ENCODE measurements around the gene KCNMA1.

KCNMA1 gene

DNA sequence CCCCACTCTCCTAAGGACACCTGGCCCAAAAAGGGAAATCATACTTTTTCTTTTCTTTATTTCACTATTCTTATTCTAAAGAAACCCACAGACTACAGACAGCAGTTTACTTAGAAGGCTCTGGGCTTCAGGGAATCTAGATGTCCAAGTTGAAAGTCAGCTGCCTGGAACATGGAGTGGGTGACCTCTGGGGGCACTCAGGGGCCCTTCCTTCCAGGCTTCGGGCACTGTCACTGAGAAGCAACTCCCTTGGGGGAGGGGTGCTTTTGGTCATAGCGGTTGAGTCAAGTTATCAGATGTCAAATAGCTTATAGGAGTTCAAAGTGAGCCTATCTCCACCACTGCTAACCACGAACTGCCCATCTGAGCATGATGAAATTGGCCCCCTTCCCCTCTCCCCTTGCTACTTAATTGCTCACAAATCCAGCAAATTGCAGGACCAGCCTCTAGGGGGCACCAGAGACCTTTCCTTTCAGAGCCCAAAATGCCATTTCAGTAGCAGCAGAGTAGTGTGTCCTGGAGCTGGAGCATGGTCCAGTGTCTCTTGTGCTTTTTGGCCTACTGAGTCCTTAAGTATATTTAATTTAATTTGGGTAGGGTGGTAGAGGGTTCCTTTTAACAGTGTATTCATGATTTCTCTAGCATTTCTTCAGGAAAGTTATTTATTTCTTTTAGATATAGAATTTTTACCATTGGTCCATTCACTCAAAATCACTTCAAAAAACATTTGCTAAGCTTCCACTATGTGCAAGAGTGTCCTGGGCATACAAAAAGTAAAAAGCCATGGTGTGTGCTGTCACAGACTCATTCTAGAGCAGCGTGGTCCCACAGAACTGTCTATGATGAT is 463.8 kb downstream of the KCNMA1 start:
- H3K14ac ChIP-seq (ENCODE audit: low read length in 2 of 2) = no peak overlapping the region
- H3K4me3 ChIP-seq (ENCODE audit: insufficient read depth in 1 of 2, low read depth in 1 of 2, low read length in 2 of 2) = no peak overlapping the region
- no peaks in the 10 kb centered on the region for H3K9me3 ChIP-seq (ENCODE audit: control insufficient read depth, low read length)
- no peak overlapping the region for H3K18ac ChIP-seq (ENCODE audit: low read depth in 1 of 2, low read length in 2 of 2)
- no peak overlapping the region for H2BK12ac ChIP-seq (ENCODE audit: low read length in 2 of 2)
- H3K4me2 ChIP-seq (ENCODE audit: low read length, poor library complexity, severe bottlenecking) = no peak overlapping the region
- H2AK5ac ChIP-seq (ENCODE audit: low read length, severe bottlenecking) = no peak overlapping the region
- peaks cover 2% of the 10 kb centered on the region for H3K4me1 ChIP-seq (ENCODE audit: control insufficient read depth, insufficient read depth, low read depth, low read length)
- DNase-seq = peak; percentile 86
- H3K79me1 ChIP-seq (replicated peaks; ENCODE audit: low read length, poor library complexity, severe bottlenecking) = no peaks in the 10 kb centered on the region
- 14% methylated on average over 4 of the region's 4 CpGs for WGBS
- no peak overlapping the region for H2BK5ac ChIP-seq (ENCODE audit: low read depth, low read length, poor library complexity, severe bottlenecking)
- H3K36me3 ChIP-seq (ENCODE audit: control insufficient read depth in 1 of 2, insufficient read depth in 2 of 2, low read depth in 1 of 2, low read length in 2 of 2) = no peaks in the 10 kb centered on the region
- H2BK15ac ChIP-seq (ENCODE audit: low read depth, poor library complexity, severe bottlenecking) = no peak overlapping the region
- H3K23ac ChIP-seq (ENCODE audit: low read length in 2 of 2) = no peak overlapping the region
- no peaks in the 10 kb centered on the region for H3K27me3 ChIP-seq (ENCODE audit: control insufficient read depth in 1 of 2, insufficient read depth in 1 of 2, low read length in 2 of 2)
- H3K4ac ChIP-seq (ENCODE audit: low read depth in 1 of 2, low read length in 2 of 2) = no peak overlapping the region
- no peak overlapping the region for H2AFZ ChIP-seq (ENCODE audit: low read depth, low read length)
- H4K8ac ChIP-seq (ENCODE audit: low read length) = no peak overlapping the region
- peak overlapping the region; percentile 9 for H3K9ac ChIP-seq (ENCODE audit: low read length)
- no peak overlapping the region for H3K27ac ChIP-seq (ENCODE audit: low read length, poor library complexity, severe bottlenecking)
- H2BK120ac ChIP-seq (ENCODE audit: low read depth, low read length) = no peak overlapping the region
- H4K91ac ChIP-seq (ENCODE audit: low read length) = no peak overlapping the region

DNA sequence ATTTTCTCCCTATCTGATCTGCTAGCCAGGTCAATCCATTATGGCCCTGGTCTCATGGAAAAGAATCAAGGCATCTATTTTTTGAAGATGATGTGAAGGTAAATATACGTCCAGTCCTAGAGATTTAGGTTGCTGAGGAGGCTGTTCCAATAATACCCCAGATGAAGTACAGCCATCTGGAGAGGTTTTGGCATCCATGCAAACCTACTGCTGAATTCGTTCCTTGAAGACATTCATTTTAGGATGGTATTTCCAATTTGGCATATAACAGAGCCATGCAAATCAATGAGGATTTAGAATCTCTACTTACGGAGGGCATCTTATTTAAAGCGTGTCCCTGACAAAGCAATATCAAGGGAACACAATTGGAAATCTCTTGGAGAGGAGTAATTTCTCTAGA is 465.5 kb downstream of the KCNMA1 start:
- DNase-seq = no peak
- Histone ChIP-seq H3K36me3 (ENCODE audit: control insufficient read depth in 1 of 2, insufficient read depth in 2 of 2, low read depth in 1 of 2, low read length in 2 of 2) (no peaks in the 10 kb centered on the region), H3K18ac (ENCODE audit: low read depth in 1 of 2, low read length in 2 of 2) (no peak overlapping the region), H3K79me1 (replicated peaks; ENCODE audit: low read length, poor library complexity, severe bottlenecking) (no peaks in the 10 kb centered on the region), H3K23ac (ENCODE audit: low read length in 2 of 2) (no peak overlapping the region), H4K91ac (ENCODE audit: low read length) (no peak overlapping the region), H4K8ac (ENCODE audit: low read length) (no peak overlapping the region), H3K27me3 (ENCODE audit: control insufficient read depth in 1 of 2, insufficient read depth in 1 of 2, low read length in 2 of 2) (no peaks in the 10 kb centered on the region), H3K4me3 (ENCODE audit: insufficient read depth in 1 of 2, low read depth in 1 of 2, low read length in 2 of 2) (no peak overlapping the region), H2BK15ac (ENCODE audit: low read depth, poor library complexity, severe bottlenecking) (no peak overlapping the region), H2BK5ac (ENCODE audit: low read depth, low read length, poor library complexity, severe bottlenecking) (no peak overlapping the region), H3K4me1 (ENCODE audit: control insufficient read depth, insufficient read depth, low read depth, low read length) (peaks cover 2% of the 10 kb centered on the region), H3K27ac (ENCODE audit: low read length, poor library complexity, severe bottlenecking) (no peak overlapping the region), H2BK12ac (ENCODE audit: low read length in 2 of 2) (no peak overlapping the region), H3K14ac (ENCODE audit: low read length in 2 of 2) (no peak overlapping the region), H3K9me3 (ENCODE audit: control insufficient read depth, low read length) (no peaks in the 10 kb centered on the region), H2AFZ (ENCODE audit: low read depth, low read length) (no peak overlapping the region), H3K9ac (ENCODE audit: low read length) (no peak overlapping the region), H3K4me2 (ENCODE audit: low read length, poor library complexity, severe bottlenecking) (no peak overlapping the region), H2BK120ac (ENCODE audit: low read depth, low read length) (no peak overlapping the region), H3K4ac (ENCODE audit: low read depth in 1 of 2, low read length in 2 of 2) (no peak overlapping the region), H2AK5ac (ENCODE audit: low read length, severe bottlenecking) (no peak overlapping the region)
- whole genome bisulfite sequencing = 96% methylated on average over 4 of the region's 4 CpGs

DNA sequence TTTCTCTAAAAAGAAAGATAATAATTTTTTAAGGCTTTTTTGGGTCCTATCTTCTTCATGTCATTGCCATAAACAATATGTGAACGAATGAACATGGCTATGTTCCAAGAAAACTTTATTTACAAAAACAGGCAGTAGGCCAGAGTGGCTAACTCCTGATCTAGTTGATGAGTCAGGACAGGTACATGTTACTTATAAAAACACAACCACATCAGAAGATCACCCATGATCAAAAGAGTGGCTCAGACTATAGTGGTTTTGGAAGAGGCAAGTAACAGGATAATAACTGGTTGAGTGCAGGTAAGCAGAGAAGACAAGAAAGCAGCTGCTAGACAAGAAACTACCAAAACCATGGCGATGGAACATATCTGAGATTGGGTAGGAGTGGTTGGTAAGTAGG is 468.7 kb downstream of the KCNMA1 start:
- H3K79me1 ChIP-seq (replicated peaks; ENCODE audit: low read length, poor library complexity, severe bottlenecking) = no peaks in the 10 kb centered on the region
- WGBS = no CpG with 5 or more reads among the region's 2 CpGs

DNA sequence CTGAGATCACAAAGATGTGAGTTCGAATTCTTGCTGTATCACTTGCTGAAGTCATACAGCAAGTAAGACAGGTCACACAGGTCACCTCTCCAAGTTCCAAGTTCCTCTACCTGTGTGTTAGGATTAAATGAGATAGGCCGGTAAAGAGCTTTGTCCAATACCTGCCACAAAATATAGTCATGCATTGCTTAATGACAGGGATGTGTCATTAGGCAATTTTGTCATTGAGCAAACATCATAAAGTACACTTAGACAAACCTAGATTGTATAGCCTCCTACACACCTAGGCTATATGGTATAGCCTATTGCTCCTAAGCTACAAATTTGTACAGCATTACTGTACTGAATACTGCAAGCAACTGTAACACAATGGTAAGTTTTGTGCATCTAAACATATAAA is 469.4 kb downstream of the KCNMA1 start:
- no peak overlapping the region for H2AK5ac ChIP-seq (ENCODE audit: low read length, severe bottlenecking)
- H2BK15ac ChIP-seq (ENCODE audit: low read depth, poor library complexity, severe bottlenecking) = no peak overlapping the region
- no peak overlapping the region for H3K27ac ChIP-seq (ENCODE audit: low read length, poor library complexity, severe bottlenecking)
- H3K36me3 ChIP-seq (ENCODE audit: control insufficient read depth in 1 of 2, insufficient read depth in 2 of 2, low read depth in 1 of 2, low read length in 2 of 2) = no peaks in the 10 kb centered on the region
- H4K8ac ChIP-seq (ENCODE audit: low read length) = no peak overlapping the region
- no peak overlapping the region for H2BK120ac ChIP-seq (ENCODE audit: low read depth, low read length)
- H3K79me1 ChIP-seq (replicated peaks; ENCODE audit: low read length, poor library complexity, severe bottlenecking) = no peaks in the 10 kb centered on the region
- no peak overlapping the region for H4K91ac ChIP-seq (ENCODE audit: low read length)
- DNase-seq = no peak
- no peak overlapping the region for H3K23ac ChIP-seq (ENCODE audit: low read length in 2 of 2)
- WGBS = 100% methylated on average over 1 of the region's 2 CpGs
- no peak overlapping the region for H2BK12ac ChIP-seq (ENCODE audit: low read length in 2 of 2)
- no peak overlapping the region for H3K9ac ChIP-seq (ENCODE audit: low read length)
- peaks cover 3% of the 10 kb centered on the region for H3K4me1 ChIP-seq (ENCODE audit: control insufficient read depth, insufficient read depth, low read depth, low read length)
- H3K4ac ChIP-seq (ENCODE audit: low read depth in 1 of 2, low read length in 2 of 2) = no peak overlapping the region
- no peak overlapping the region for H3K4me2 ChIP-seq (ENCODE audit: low read length, poor library complexity, severe bottlenecking)
- no peak overlapping the region for H2AFZ ChIP-seq (ENCODE audit: low read depth, low read length)
- H2BK5ac ChIP-seq (ENCODE audit: low read depth, low read length, poor library complexity, severe bottlenecking) = no peak overlapping the region
- no peaks in the 10 kb centered on the region for H3K9me3 ChIP-seq (ENCODE audit: control insufficient read depth, low read length)
- no peak overlapping the region for H3K4me3 ChIP-seq (ENCODE audit: insufficient read depth in 1 of 2, low read depth in 1 of 2, low read length in 2 of 2)
- no peaks in the 10 kb centered on the region for H3K27me3 ChIP-seq (ENCODE audit: control insufficient read depth in 1 of 2, insufficient read depth in 1 of 2, low read length in 2 of 2)
- H3K14ac ChIP-seq (ENCODE audit: low read length in 2 of 2) = no peak overlapping the region
- H3K18ac ChIP-seq (ENCODE audit: low read depth in 1 of 2, low read length in 2 of 2) = no peak overlapping the region

More for the DNA sequence above, 468.7 kb downstream of the KCNMA1 start:
- Histone ChIP-seq H4K8ac (ENCODE audit: low read length) (no peak overlapping the region), H2BK120ac (ENCODE audit: low read depth, low read length) (no peak overlapping the region), H3K36me3 (ENCODE audit: control insufficient read depth in 1 of 2, insufficient read depth in 2 of 2, low read depth in 1 of 2, low read length in 2 of 2) (no peaks in the 10 kb centered on the region), H2AK5ac (ENCODE audit: low read length, severe bottlenecking) (no peak overlapping the region), H3K9me3 (ENCODE audit: control insufficient read depth, low read length) (no peaks in the 10 kb centered on the region), H2AFZ (ENCODE audit: low read depth, low read length) (no peak overlapping the region), H3K14ac (ENCODE audit: low read length in 2 of 2) (no peak overlapping the region), H3K27ac (ENCODE audit: low read length, poor library complexity, severe bottlenecking) (no peak overlapping the region), H2BK12ac (ENCODE audit: low read length in 2 of 2) (no peak overlapping the region), H3K9ac (ENCODE audit: low read length) (no peak overlapping the region), H3K4me1 (ENCODE audit: control insufficient read depth, insufficient read depth, low read depth, low read length) (peaks cover 1% of the 10 kb centered on the region), H3K18ac (ENCODE audit: low read depth in 1 of 2, low read length in 2 of 2) (no peak overlapping the region), H4K91ac (ENCODE audit: low read length) (no peak overlapping the region), H3K4ac (ENCODE audit: low read depth in 1 of 2, low read length in 2 of 2) (no peak overlapping the region), H3K4me3 (ENCODE audit: insufficient read depth in 1 of 2, low read depth in 1 of 2, low read length in 2 of 2) (no peak overlapping the region), H2BK15ac (ENCODE audit: low read depth, poor library complexity, severe bottlenecking) (no peak overlapping the region), H3K4me2 (ENCODE audit: low read length, poor library complexity, severe bottlenecking) (no peak overlapping the region), H3K27me3 (ENCODE audit: control insufficient read depth in 1 of 2, insufficient read depth in 1 of 2, low read length in 2 of 2) (no peaks in the 10 kb centered on the region), H2BK5ac (ENCODE audit: low read depth, low read length, poor library complexity, severe bottlenecking) (no peak overlapping the region), H3K23ac (ENCODE audit: low read length in 2 of 2) (no peak overlapping the region)
- DNase-seq = no peak

Data from mesenchymal stem cell (in vitro differentiated cells and primary cell).